CD14-positive monocyte (primary cell): Measurements from ENCODE around the gene F9. TPM values are rescaled to one million over a fixed set of nuclear protein-coding genes. Genes with fewer than 3 reads are reported as not detected.

Experiments used
- DNase-seq, 3 donors: peaks; one replicate each; pipeline ENCODE4 v3.0.0-alpha.2; 2011 to 2022
- H2AFZ ChIP-seq: 2 replicates; pipeline ENCODE4 v1.6.0; 2012; ENCODE audit warnings: mild to moderate bottlenecking, low read depth, low read length, inconsistent platforms; ENCODE audit not compliant: insufficient read depth, poor library complexity, severe bottlenecking
- H3K27ac ChIP-seq, 2 donors: 1 replicate in 1 of 2; 2 replicates in 1 of 2; pipeline ENCODE4 v1.5.1; 2012 to 2013; ENCODE audit warnings: low read length in 2 of 2, control low read depth in 1 of 2, inconsistent platforms in 1 of 2, low read depth in 1 of 2, mild to moderate bottlenecking in 1 of 2
- H3K27me3 ChIP-seq, 2 donors: one replicate each; pipeline versions ENCODE4 v1.6.0 to v1.6.1; 2011 to 2013; ENCODE audit warnings: low read length in 2 of 2; ENCODE audit not compliant: control insufficient read depth in 2 of 2, insufficient read depth in 2 of 2
- H3K36me3 ChIP-seq, 2 donors: replicated peaks in 1 of 2; 1 replicate in 1 of 2; 2 replicates in 1 of 2; pipeline versions ENCODE4 v1.5.1 to v1.6.1; 2012 to 2013; ENCODE audit warnings: low read length in 2 of 2, control low read depth in 1 of 2, inconsistent platforms in 1 of 2, mild to moderate bottlenecking in 1 of 2; ENCODE audit not compliant: insufficient read depth in 2 of 2, control insufficient read depth in 1 of 2
- H3K4me1 ChIP-seq, 2 donors: 1 replicate in 1 of 2; 2 replicates in 1 of 2; pipeline versions ENCODE4 v1.5.1 to v1.6.1; 2012 to 2013; ENCODE audit warnings: low read length in 2 of 2, control low read depth in 1 of 2, inconsistent platforms in 1 of 2, mild to moderate bottlenecking in 1 of 2, moderate library complexity in 1 of 2; ENCODE audit not compliant: insufficient read depth in 2 of 2, control insufficient read depth in 1 of 2
- H3K4me2 ChIP-seq: replicated peaks from 2 replicates; pipeline ENCODE3; 2012; ENCODE audit warnings: low read length, moderate library complexity, mild to moderate bottlenecking; ENCODE audit not compliant: poor library complexity, severe bottlenecking; ENCODE audit errors: extremely low read depth
- H3K4me3 ChIP-seq, 3 experiments: fragments of 200-600 bp in 1 of 3; sonication (generic) in 1 of 3; replicated peaks in 1 of 3; 1 replicate in 2 of 3; 2 replicates in 1 of 3; pipeline ENCODE4 v1.5.1; 2011 to 2013; ENCODE audit warnings: low read length in 3 of 3, mild to moderate bottlenecking in 3 of 3, control low read depth in 2 of 3, low read depth in 2 of 3, inconsistent platforms in 1 of 3, moderate library complexity in 1 of 3
- H3K79me2 ChIP-seq: 2 replicates; pipeline ENCODE4 v1.6.0; 2012; ENCODE audit warnings: mild to moderate bottlenecking, control low read depth, inconsistent platforms, low read length, moderate library complexity; ENCODE audit not compliant: insufficient read depth
- H3K9ac ChIP-seq: 2 replicates; pipeline ENCODE4 v1.6.0; 2017; ENCODE audit warnings: low read length, mild to moderate bottlenecking; ENCODE audit not compliant: insufficient read depth, poor library complexity, severe bottlenecking
- H3K9me3 ChIP-seq, 2 donors: replicated peaks in 1 of 2; 1 replicate in 1 of 2; 2 replicates in 1 of 2; pipeline versions ENCODE4 v1.5.1 to v1.6.1; 2012 to 2013; ENCODE audit warnings: low read length in 2 of 2, control low read depth in 1 of 2; ENCODE audit not compliant: control insufficient read depth in 1 of 2, insufficient read depth in 1 of 2
- H4K20me1 ChIP-seq: 2 replicates; pipeline ENCODE4 v1.6.0; 2012; ENCODE audit warnings: mild to moderate bottlenecking, low read length, control low read depth, moderate library complexity; ENCODE audit not compliant: insufficient read depth
- H3K27ac Mint-ChIP-seq, 7 donors: one replicate each; pipeline ENCODE4 v1.8.0; 2020; ENCODE audit warnings: mild to moderate bottlenecking in 7 of 7, mixed read lengths in 7 of 7, moderate library complexity in 6 of 7, inconsistent platforms in 2 of 7
- H3K27me3 Mint-ChIP-seq, 3 donors: one replicate each; pipeline ENCODE4 v1.8.0; 2021 to 2022; ENCODE audit warnings: low read depth in 3 of 3, mild to moderate bottlenecking in 3 of 3, mixed read lengths in 3 of 3, moderate library complexity in 3 of 3, inconsistent platforms in 1 of 3
- H3K36me3 Mint-ChIP-seq, 2 donors: one replicate each; pipeline ENCODE4 v1.8.0; 2020; ENCODE audit warnings: mixed read lengths in 2 of 2, inconsistent platforms in 1 of 2, mild to moderate bottlenecking in 1 of 2
- H3K4me1 Mint-ChIP-seq: one replicate; pipeline ENCODE4 v1.8.0; 2020; ENCODE audit warnings: mild to moderate bottlenecking, mixed read lengths
- H3K4me3 Mint-ChIP-seq, 2 donors: one replicate each; pipeline ENCODE4 v1.8.0; 2020; ENCODE audit warnings: mild to moderate bottlenecking in 2 of 2, mixed read lengths in 2 of 2, moderate library complexity in 1 of 2
- H3K9me3 Mint-ChIP-seq, 7 donors: one replicate each; pipeline ENCODE4 v1.8.0; 2020 to 2022; ENCODE audit warnings: mixed read lengths in 7 of 7, mild to moderate bottlenecking in 6 of 7, moderate library complexity in 6 of 7, inconsistent platforms in 2 of 7
- WGBS: methylation state at CpG from one replicate; pipeline ENCODE4 v1.1.5; 2013; ENCODE audit warnings: missing lambda C conversion rate; ENCODE audit not compliant: insufficient coverage; 5-methylcytosine and 5-hydroxymethylcytosine counted together
- intact Hi-C, 2 donors: fragments of 100-400 bp; cut with micrococcal nuclease; formaldehyde crosslinking; loops; one replicate each; pipeline versions ENCODE4 v1.15.0 to v1.15.1; 2023
- polyA plus RNA-seq, 3 donors: library from polyadenylated mRNA; depleted of rRNA in 1 of 3; unstranded in 2 of 3; stranded (reverse) in 1 of 3; fragments of 300-500 nt in 2 of 3; fragments of >200 nt in 1 of 3; fragmentation: Illumina TruSeq in 2 of 3; gene quantifications; 1 replicate in 2 of 3; 2 replicates in 1 of 3; pipeline ENCODE4 v1.2.3, GENCODE V29; 2012 to 2021
- TF ChIP-seq, protein P1 (sequence below): fragments of 200-600 bp; IDR thresholded peaks from one replicate; pipeline ENCODE4 v1.8.0; 2022; ENCODE audit warnings: antibody characterized with exemption, mild to moderate bottlenecking

F9 gene
- polyA plus RNA-seq, 3 donors, result not detected

DNA sequence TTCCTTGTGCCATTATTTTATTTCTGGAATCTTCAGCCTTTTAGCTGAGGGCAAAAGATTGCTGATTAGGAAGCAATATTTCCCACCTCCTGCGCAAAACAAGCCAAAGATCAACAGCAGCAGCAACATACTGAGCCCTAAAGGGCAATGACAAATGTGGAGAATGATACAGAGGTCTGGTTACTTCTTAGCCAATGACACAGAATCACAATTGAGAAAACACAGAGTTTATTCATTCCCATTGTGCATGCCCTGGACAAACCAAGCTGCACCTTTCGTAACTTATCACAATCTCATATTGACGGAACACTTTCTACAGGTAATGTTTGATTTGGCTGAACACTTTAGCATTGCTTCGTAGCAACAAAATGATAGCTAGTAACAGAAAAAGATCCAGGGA is 13.4 kb downstream of the F9 start:
- no peaks in the 10 kb centered on the region for H3K27me3 ChIP-seq
- no CpG with 5 or more reads among the region's 4 CpGs for WGBS
- no peaks in the 10 kb centered on the region for H3K36me3 Mint-ChIP-seq

DNA sequence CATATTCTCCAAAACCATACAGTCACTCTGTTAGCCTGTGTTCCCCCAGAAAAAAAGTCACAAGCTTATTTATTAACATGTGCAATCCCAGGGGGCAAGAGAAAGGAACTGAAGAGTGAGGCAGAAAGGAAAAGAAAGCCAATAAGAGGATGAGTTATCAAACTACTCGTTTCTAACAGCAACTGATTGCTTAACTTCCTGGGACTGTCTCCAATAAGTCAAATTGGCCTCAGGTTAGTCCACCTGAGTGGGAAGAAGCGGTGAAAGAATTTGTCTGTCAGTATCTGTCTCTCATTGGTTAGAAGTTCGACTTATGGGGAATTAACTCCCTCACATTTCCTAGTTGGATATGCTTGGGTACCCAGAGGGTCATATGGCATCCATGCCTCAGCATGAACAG is 14.1 kb downstream of the F9 start:
- no peaks in the 10 kb centered on the region for H3K36me3 ChIP-seq
- no peaks in the 10 kb centered on the region for H3K79me2 ChIP-seq
- H3K9ac ChIP-seq, result no peak overlapping the region
- TF ChIP-seq, protein P1, sequence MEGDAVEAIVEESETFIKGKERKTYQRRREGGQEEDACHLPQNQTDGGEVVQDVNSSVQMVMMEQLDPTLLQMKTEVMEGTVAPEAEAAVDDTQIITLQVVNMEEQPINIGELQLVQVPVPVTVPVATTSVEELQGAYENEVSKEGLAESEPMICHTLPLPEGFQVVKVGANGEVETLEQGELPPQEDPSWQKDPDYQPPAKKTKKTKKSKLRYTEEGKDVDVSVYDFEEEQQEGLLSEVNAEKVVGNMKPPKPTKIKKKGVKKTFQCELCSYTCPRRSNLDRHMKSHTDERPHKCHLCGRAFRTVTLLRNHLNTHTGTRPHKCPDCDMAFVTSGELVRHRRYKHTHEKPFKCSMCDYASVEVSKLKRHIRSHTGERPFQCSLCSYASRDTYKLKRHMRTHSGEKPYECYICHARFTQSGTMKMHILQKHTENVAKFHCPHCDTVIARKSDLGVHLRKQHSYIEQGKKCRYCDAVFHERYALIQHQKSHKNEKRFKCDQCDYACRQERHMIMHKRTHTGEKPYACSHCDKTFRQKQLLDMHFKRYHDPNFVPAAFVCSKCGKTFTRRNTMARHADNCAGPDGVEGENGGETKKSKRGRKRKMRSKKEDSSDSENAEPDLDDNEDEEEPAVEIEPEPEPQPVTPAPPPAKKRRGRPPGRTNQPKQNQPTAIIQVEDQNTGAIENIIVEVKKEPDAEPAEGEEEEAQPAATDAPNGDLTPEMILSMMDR, result no peak
- no peak overlapping the region for H3K4me2 ChIP-seq
- no peaks in the 10 kb centered on the region for H3K4me1 ChIP-seq
- H3K27me3 ChIP-seq, result no peaks in the 10 kb centered on the region
- H3K4me3 ChIP-seq, result no peak overlapping the region
- no peaks in the 10 kb centered on the region for H3K4me1 Mint-ChIP-seq
- intact Hi-C loops, result no loop called here
- no peaks in the 10 kb centered on the region for H3K9me3 ChIP-seq
- H3K36me3 Mint-ChIP-seq, result no peaks in the 10 kb centered on the region
- H4K20me1 ChIP-seq, result no peaks in the 10 kb centered on the region
- WGBS, result no CpG with 5 or more reads among the region's 3 CpGs
- H3K4me3 Mint-ChIP-seq, result no peak overlapping the region
- H3K9me3 Mint-ChIP-seq, result no peaks in the 10 kb centered on the region
- no peak for DNase-seq
- H3K27me3 Mint-ChIP-seq, result no peaks in the 10 kb centered on the region
- H3K27ac Mint-ChIP-seq, result peak overlapping the region in 1 of 7 donors; percentile 79
- no peak overlapping the region for H3K27ac ChIP-seq
- no peak overlapping the region for H2AFZ ChIP-seq

More for the DNA sequence above, 13.4 kb downstream of the F9 start:
- no peak overlapping the region for H3K4me3 Mint-ChIP-seq
- Histone ChIP-seq H3K27ac (no peak overlapping the region), H3K9me3 (no peaks in the 10 kb centered on the region), H3K79me2 (no peaks in the 10 kb centered on the region), H3K4me1 (no peaks in the 10 kb centered on the region), H3K36me3 (no peaks in the 10 kb centered on the region), H3K9ac (no peak overlapping the region), H3K4me3 (no peak overlapping the region), H4K20me1 (no peaks in the 10 kb centered on the region), H2AFZ (no peak overlapping the region), H3K4me2 (no peak overlapping the region)
- DNase-seq, result no peak
- H3K4me1 Mint-ChIP-seq, result no peaks in the 10 kb centered on the region
- H3K9me3 Mint-ChIP-seq, result no peaks in the 10 kb centered on the region
- TF ChIP-seq, protein P1, result no peak
- intact Hi-C loops, result no loop called here
- H3K27ac Mint-ChIP-seq, result peak overlapping the region in 1 of 7 donors; percentile 8
- peaks cover 0 to 1% (median 0%) of the 10 kb centered on the region in 3 donors for H3K27me3 Mint-ChIP-seq
